Stimulated activated naive CD8-positive, alpha-beta T cell treated with anti-CD3 and anti-CD28 coated beads, Interleukin-15, amount 100 ng/mL, for 72 hours (primary cell): ENCODE measurements around the gene TRPV3.
"Not testable (repeated sequence)": the region's sequence is repeated elsewhere in the genome, so short reads cannot be mapped to it uniquely, and the experiment has no call there.

Experiments used
- ATAC-seq: fragments of 150-1000 bp; cut with Tn5 transposase; 2 replicates; pipeline ENCODE4 v1.10.0; 2021; ENCODE audit warnings: mild to moderate bottlenecking, moderate library complexity
- DNase-seq, 2 donors: peaks; one replicate each; pipeline ENCODE4 v3.0.0; 2021 to 2022
- H3K27ac Mint-ChIP-seq, 2 donors: one replicate each; pipeline ENCODE4 v1.8.0; 2022; ENCODE audit warnings: mild to moderate bottlenecking in 2 of 2, mixed read lengths in 2 of 2, moderate library complexity in 2 of 2
- H3K27me3 Mint-ChIP-seq: one replicate; pipeline ENCODE4 v1.8.0; 2022; ENCODE audit warnings: mixed read lengths
- H3K4me1 Mint-ChIP-seq: one replicate; pipeline ENCODE4 v1.8.0; 2022; ENCODE audit warnings: mild to moderate bottlenecking, mixed read lengths
- H3K4me3 Mint-ChIP-seq, 2 donors: one replicate each; pipeline ENCODE4 v1.8.0; 2022; ENCODE audit warnings: mild to moderate bottlenecking in 2 of 2, mixed read lengths in 2 of 2, moderate library complexity in 1 of 2
- H3K9me3 Mint-ChIP-seq, 2 donors: one replicate each; pipeline ENCODE4 v1.8.0; 2022; ENCODE audit warnings: mixed read lengths in 2 of 2

Gene TRPV3

GRCh38 chr17:3527468-3527867 is 30.1 kb downstream of the TRPV3 start:
- no peak for ATAC-seq
- Mint-ChIP-seq H3K27me3 (no peaks in the 10 kb centered on the region), H3K4me1 (no peaks in the 10 kb centered on the region), H3K9me3 (no peaks in the 10 kb centered on the region), H3K27ac (no peak overlapping the region), H3K4me3 (no peak overlapping the region)
- DNase-seq, result no peak

- ATAC-seq (no peak), DNase-seq (no peak)
- Mint-ChIP-seq H3K4me3 (no peak overlapping the region), H3K27ac (no peak overlapping the region), H3K27me3 (no peaks in the 10 kb centered on the region), H3K4me1 (no peaks in the 10 kb centered on the region), H3K9me3 (no peaks in the 10 kb centered on the region)
These were observed 30.6 kb downstream of the TRPV3 start for GRCh38 chr17:3526971-3527370.

GRCh38 chr17:3526491-3526890 is 31.1 kb downstream of the TRPV3 start:
- DNase-seq, result no peak
- no peak for ATAC-seq
- no peaks in the 10 kb centered on the region for H3K27me3 Mint-ChIP-seq
- no peaks in the 10 kb centered on the region for H3K9me3 Mint-ChIP-seq
- no peak overlapping the region for H3K4me3 Mint-ChIP-seq
- H3K27ac Mint-ChIP-seq, result no peak overlapping the region
- no peaks in the 10 kb centered on the region for H3K4me1 Mint-ChIP-seq

- H3K9me3 Mint-ChIP-seq, result no peaks in the 10 kb centered on the region
- no peak overlapping the region for H3K4me3 Mint-ChIP-seq
- peak overlapping the region in 1 of 2 donors; percentile 10 for H3K27ac Mint-ChIP-seq
- H3K4me1 Mint-ChIP-seq, result no peaks in the 10 kb centered on the region
- ATAC-seq, result no peak
- DNase-seq, result no peak
- H3K27me3 Mint-ChIP-seq, result no peaks in the 10 kb centered on the region
These were observed 33.6 kb downstream of the TRPV3 start for GRCh38 chr17:3524024-3524423.

GRCh38 chr17:3519472-3519871 is 38.1 kb downstream of the TRPV3 start:
- not testable (repeated sequence) for H3K9me3 Mint-ChIP-seq, ATAC-seq, H3K27ac Mint-ChIP-seq, H3K4me1 Mint-ChIP-seq, H3K4me3 Mint-ChIP-seq, H3K27me3 Mint-ChIP-seq, DNase-seq

GRCh38 chr17:3514873-3515272 is 42.7 kb downstream of the TRPV3 start:
- H3K4me1 Mint-ChIP-seq, result no peaks in the 10 kb centered on the region
- H3K27ac Mint-ChIP-seq, result no peak overlapping the region
- H3K27me3 Mint-ChIP-seq, result no peaks in the 10 kb centered on the region
- no peaks in the 10 kb centered on the region for H3K9me3 Mint-ChIP-seq
- ATAC-seq (no peak), DNase-seq (no peak)
- no peak overlapping the region for H3K4me3 Mint-ChIP-seq

GRCh38 chr17:3514167-3514566 is 43.4 kb downstream of the TRPV3 start:
- not testable (repeated sequence) for ATAC-seq

GRCh38 chr17:3513305-3514035 is 44.1 kb downstream of the TRPV3 start:
- H3K4me1 Mint-ChIP-seq, result no peaks in the 10 kb centered on the region
- ATAC-seq, result peak; percentile 69
- H3K27ac Mint-ChIP-seq, result peak overlapping the region in 1 of 2 donors; percentile 42
- no peak for DNase-seq
- no peaks in the 10 kb centered on the region for H3K27me3 Mint-ChIP-seq
- peak overlapping the region; percentile 42 to 61 for H3K4me3 Mint-ChIP-seq
- no peaks in the 10 kb centered on the region for H3K9me3 Mint-ChIP-seq

More at GRCh38 chr17:3514167-3514566, 43.4 kb downstream of the TRPV3 start:
- DNase-seq, H3K27me3 Mint-ChIP-seq, H3K27ac Mint-ChIP-seq, H3K4me3 Mint-ChIP-seq, H3K4me1 Mint-ChIP-seq, H3K9me3 Mint-ChIP-seq: not testable (repeated sequence)

- Mint-ChIP-seq H3K9me3 (no peaks in the 10 kb centered on the region), H3K27ac (no peak overlapping the region), H3K4me1 (no peaks in the 10 kb centered on the region), H3K4me3 (no peak overlapping the region), H3K27me3 (no peaks in the 10 kb centered on the region)
- DNase-seq, result no peak
- no peak for ATAC-seq
These were observed 45.0 kb downstream of the TRPV3 start for GRCh38 chr17:3512505-3513171.

- Mint-ChIP-seq H3K4me3 (no peak overlapping the region), H3K9me3 (no peaks in the 10 kb centered on the region), H3K4me1 (no peaks in the 10 kb centered on the region), H3K27me3 (no peaks in the 10 kb centered on the region), H3K27ac (no peak overlapping the region)
- ATAC-seq (no peak), DNase-seq (no peak)
These were observed 45.6 kb downstream of the TRPV3 start for GRCh38 chr17:3511852-3512504.

- Mint-ChIP-seq H3K27me3 (no peaks in the 10 kb centered on the region), H3K4me1 (no peaks in the 10 kb centered on the region), H3K27ac (no peak overlapping the region), H3K9me3 (no peaks in the 10 kb centered on the region), H3K4me3 (no peak overlapping the region)
- DNase-seq, result no peak
- ATAC-seq, result no peak
These were observed 47.5 kb downstream of the TRPV3 start for GRCh38 chr17:3510090-3510489.

GRCh38 chr17:3507869-3508268 is 49.7 kb downstream of the TRPV3 start:
- Mint-ChIP-seq H3K4me1 (no peaks in the 10 kb centered on the region), H3K27ac (no peak overlapping the region), H3K4me3 (no peak overlapping the region), H3K9me3 (no peaks in the 10 kb centered on the region), H3K27me3 (no peaks in the 10 kb centered on the region)
- ATAC-seq, result no peak
- no peak for DNase-seq

GRCh38 chr17:3507071-3507470 is 50.5 kb downstream of the TRPV3 start:
- no peak for ATAC-seq
- no peak overlapping the region for H3K27ac Mint-ChIP-seq
- no peaks in the 10 kb centered on the region for H3K9me3 Mint-ChIP-seq

GRCh38 chr17:3506054-3506453 is 51.6 kb downstream of the TRPV3 start:
- H3K4me1 Mint-ChIP-seq, result no peaks in the 10 kb centered on the region
- ATAC-seq, result no peak
- DNase-seq, result no peak
- H3K27ac Mint-ChIP-seq, result no peak overlapping the region
- no peak overlapping the region for H3K4me3 Mint-ChIP-seq
- no peaks in the 10 kb centered on the region for H3K9me3 Mint-ChIP-seq
- no peaks in the 10 kb centered on the region for H3K27me3 Mint-ChIP-seq

More at GRCh38 chr17:3507071-3507470, 50.5 kb downstream of the TRPV3 start:
- Mint-ChIP-seq H3K27me3 (no peaks in the 10 kb centered on the region), H3K4me1 (no peaks in the 10 kb centered on the region), H3K4me3 (no peak overlapping the region)
- no peak for DNase-seq

GRCh38 chr17:3505008-3505407 is 52.6 kb downstream of the TRPV3 start:
- no peak overlapping the region for H3K4me3 Mint-ChIP-seq
- H3K27ac Mint-ChIP-seq, result no peak overlapping the region
- no peaks in the 10 kb centered on the region for H3K27me3 Mint-ChIP-seq
- no peaks in the 10 kb centered on the region for H3K9me3 Mint-ChIP-seq
- H3K4me1 Mint-ChIP-seq, result no peaks in the 10 kb centered on the region
- ATAC-seq (no peak), DNase-seq (no peak)

- no peaks in the 10 kb centered on the region for H3K4me1 Mint-ChIP-seq
- no peak for ATAC-seq
- H3K4me3 Mint-ChIP-seq, result no peak overlapping the region
- no peak for DNase-seq
- H3K27ac Mint-ChIP-seq, result no peak overlapping the region
- H3K9me3 Mint-ChIP-seq, result no peaks in the 10 kb centered on the region
- H3K27me3 Mint-ChIP-seq, result no peaks in the 10 kb centered on the region
These were observed 54.3 kb downstream of the TRPV3 start for GRCh38 chr17:3503285-3503684.
